Stimulated activated CD4-positive, alpha-beta T cell treated with anti-CD3 and anti-CD28 coated beads, Interleukin-4, amount 100 ng/mL, for 4 hours (primary cell): ENCODE data around the gene STT3B.
A peak's percentile ranks its signal among the peaks of the same experiment; 100 is the strongest.
"Not testable (repeated sequence)": the region's sequence is repeated elsewhere in the genome, so short reads cannot be mapped to it uniquely, and the experiment has no call there.

Source experiments
- DNase-seq, 2 experiments: peaks; one replicate each; pipeline ENCODE4 v3.0.0-alpha.2; 2020

STT3B gene

DNA sequence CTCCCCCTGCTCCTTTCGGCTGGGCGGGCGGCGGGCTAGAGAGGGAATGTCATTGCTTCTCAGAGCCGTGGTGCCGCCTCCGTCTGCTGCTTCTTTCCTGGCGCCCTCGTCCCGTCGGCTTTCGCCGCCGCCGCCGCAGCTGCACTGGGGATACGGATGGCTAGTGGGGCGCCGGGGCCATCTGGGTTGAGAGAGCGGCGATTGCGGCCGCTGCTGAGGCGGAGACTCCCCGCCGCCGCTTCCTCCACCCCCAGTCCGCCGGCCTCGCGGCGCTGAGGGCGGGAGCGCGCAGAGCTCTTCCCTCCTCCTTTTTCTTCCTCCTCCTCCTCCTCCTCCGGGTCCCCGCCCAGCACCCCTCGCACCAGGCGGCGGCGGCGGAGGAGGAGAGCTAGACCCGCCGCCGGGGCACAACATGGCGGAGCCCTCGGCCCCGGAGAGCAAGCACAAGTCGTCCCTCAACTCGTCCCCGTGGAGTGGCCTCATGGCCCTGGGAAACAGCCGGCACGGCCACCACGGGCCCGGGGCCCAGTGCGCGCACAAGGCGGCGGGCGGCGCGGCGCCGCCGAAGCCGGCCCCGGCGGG, at the start of gene STT3B:
TSS of gene STT3B (plus strand) at position 339 of the 582 bp plus-strand sequence. CDS start at position 413, 74 bp downstream.
- peak; percentile 79 to 86 for DNase-seq

- no peak for DNase-seq
These were observed 48.9 kb upstream of the STT3B start for GRCh38 chr3:31483776-31484175.

GRCh38 chr3:31485196-31485595, 47.5 kb upstream of the STT3B start:
- no peak for DNase-seq

DNA sequence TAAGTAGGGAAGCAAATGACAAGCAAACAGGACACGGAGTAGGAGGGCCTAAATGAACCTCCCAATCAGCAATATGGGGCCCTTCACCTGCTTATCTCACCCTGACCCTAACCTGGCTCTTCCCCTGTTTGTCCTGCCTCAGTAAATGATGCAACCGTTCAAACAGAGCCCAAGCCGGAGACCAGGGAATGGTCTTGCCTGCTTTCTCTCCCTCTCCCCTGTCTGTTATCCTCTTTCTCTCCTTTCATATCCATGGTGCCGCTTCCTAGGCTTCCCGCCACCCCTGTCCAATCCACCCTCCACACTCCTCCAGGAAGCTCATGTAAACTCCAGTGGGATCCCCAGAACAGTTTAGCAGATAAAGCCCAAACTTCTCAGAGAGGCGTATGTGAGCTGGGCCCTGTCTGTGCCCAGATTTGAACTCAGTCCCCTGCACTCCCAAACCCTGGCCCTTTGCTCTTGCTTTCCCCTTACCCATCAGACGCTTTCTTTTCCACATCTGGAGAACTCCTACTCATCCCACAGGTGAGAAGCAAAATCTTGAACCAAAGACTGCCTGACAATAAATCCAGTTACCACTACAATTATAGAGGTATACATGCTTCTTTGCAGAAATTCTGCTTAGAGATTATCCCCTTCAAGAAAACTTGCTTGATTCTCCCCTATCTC, 45.7 kb upstream of the STT3B start:
- DNase-seq: no peak

DNA sequence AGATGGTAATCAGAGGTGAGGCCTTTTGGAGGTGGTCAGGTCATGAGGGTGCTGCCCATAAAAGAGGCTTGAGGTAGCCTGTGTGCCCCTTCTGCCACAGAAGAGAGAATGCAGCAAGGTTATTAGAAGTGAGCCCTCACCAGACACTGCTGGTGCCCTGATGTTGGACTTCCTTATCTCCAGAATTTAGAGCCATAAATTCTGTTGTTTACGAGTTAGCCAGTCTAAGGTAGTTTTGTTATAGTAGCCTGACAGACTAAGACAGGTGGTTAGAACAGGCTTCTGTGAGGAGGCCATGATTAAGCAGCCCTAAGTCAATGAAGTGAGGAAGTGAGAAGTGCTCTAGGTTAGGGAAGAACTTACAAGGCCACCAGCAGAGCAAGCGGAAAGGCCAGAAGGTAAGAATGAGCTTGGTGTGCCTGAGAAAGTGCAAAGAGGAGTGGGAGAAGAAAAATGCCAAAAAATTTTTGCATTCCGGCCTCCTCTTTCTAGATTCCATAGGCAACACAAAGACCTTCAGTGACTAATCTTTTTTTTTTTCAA, 44.2 kb upstream of the STT3B start:
- no peak for DNase-seq

DNA sequence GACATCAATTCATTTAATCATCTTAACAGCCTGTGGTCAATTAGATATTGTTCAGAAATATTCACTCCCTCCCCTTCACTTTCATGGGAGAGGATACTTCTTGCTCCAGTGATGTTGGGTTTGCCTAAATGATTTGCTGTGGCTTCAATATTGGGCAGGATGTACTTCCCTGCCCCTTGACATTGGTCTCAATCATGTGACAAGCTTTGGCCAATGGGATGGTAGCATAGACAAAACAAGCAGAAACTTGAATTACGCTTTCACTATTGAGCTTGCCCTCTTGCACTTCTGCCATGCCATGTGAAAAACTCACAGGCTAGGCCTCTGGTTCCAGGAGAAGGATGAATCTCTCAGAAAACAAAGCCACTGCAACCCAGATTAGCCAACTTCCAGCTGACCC, 42.2 kb upstream of the STT3B start:
- no peak for DNase-seq

DNA sequence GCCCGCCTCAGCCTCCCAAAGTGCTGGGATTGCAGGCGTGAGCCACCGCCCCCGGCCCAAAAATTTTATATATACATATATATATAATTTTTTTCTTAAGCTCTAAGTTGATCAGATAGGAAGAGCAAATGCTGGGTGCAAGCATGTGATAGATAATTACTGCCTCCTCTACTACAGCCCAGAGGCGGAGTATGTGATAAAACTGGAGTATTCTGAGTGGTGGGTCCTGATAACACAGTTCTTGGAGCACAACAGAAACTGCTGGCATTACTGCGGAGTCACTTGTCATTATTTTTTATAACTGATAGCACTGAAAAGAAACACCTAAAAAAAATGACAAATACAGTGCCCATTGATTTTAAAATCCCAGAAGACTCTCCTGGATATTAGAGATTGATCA, 41.1 kb upstream of the STT3B start:
- no peak for DNase-seq

- no peak for DNase-seq
These were observed 39.6 kb upstream of the STT3B start for GRCh38 chr3:31493149-31493548.

DNA sequence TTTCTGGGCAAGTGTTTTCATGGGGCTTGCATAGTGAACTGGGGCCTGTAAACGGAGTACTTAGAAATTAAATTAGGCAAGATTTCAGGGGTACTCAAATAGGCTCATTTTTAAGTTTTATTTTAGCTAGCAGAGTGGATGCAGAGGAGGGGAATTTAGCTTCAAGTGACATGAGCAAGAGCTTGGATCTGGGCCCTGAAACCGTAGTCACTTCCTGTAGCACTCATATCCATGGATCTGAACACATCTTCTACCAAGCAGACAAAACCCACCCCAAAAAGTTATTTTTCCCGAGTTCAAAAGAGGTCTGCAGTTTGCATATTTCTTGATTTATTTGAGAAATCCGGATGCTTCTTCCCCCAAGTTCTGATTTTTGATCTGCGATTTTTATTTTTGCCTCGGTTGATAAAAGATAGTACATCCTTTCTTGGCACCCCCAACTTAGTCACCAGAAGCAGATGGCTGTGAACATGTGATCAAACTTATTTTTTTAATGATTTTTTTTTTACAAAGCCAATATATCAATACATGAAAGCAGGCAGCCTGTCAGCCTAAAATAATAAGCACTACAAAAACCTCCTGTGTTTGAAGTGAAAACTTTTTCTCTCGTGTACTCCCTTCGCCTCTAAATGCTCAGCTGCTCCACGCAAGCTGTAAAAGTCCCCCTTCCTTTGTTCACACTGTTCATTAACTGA, 36.6 kb upstream of the STT3B start:
- no peak for DNase-seq

DNA sequence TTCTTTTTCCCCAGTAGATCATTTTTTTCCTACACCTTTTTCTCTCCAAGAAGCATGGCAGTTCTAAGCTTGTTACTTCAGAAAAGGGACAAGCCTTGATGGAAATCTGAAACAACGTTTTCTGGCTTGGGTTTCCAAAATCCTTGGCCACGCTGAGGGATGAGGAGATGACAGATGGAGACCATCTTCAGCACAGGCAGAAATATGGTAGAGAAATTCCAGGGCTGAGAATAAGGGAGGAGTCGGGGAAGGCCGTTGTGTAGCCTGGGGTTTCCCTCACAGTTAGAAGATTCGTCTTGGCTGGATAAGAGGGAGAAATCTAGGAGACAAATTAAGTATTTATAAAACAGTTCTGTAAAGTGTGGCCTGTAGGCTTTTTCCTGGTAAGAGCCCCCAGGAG, 33.9 kb upstream of the STT3B start:
- no peak for DNase-seq

DNA sequence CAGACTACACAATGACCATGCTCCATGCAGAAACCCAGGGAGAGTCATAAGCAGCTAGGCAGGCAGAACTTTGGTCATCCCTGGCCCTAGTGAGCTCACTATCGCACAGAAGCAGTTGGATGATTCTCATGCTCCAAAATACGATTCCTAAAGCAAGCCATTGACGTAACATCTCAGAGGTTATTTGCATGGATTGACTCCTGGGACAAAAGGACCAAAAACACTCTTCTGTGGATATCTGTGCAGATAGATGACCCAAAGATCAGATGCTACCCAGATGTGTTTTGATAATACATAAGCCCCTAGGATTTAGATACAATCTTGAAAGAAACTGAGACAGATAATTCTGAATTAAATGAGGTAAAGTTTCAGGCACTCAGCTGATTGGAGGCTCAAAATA, 33.4 kb upstream of the STT3B start:
- no peak for DNase-seq

DNA sequence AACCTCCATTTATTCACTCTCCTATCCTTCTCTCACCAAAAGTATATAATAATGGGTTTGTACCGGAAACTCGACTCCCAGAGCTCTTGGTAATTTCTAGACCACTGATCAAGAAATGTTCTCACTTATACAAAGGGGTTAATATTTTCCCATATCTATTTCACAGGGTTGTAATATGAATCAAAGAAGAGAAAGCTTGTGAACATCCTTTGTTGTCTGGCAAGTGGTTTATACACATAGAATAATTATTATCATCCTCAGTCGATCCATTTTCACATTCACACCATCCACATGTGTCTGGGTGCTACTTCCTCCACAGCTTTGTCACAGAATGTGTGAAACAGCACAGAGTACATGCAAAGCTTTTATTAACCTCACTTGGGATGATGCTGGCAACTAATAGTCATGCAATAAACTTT, 29.9 kb upstream of the STT3B start:
- no peak for DNase-seq

DNA sequence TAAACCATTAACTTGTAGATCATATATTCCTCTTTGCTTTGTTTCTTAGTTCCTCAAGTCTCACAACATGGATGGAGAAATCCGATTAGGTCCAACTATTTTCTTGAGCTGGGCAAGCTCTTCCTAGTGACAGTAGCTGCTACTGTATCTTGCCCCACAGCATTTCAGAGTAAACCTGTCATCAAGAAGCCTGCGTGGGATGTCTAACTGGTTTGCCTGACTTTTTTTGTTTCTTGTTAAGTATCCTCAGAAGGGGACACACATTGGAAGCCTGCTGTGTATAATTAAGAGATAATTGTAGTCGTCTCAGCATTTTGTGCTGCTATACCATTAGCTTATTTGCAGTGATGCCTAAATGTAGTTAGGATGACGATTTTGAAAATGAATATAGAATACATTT, 29.3 kb upstream of the STT3B start:
- no peak for DNase-seq

DNA sequence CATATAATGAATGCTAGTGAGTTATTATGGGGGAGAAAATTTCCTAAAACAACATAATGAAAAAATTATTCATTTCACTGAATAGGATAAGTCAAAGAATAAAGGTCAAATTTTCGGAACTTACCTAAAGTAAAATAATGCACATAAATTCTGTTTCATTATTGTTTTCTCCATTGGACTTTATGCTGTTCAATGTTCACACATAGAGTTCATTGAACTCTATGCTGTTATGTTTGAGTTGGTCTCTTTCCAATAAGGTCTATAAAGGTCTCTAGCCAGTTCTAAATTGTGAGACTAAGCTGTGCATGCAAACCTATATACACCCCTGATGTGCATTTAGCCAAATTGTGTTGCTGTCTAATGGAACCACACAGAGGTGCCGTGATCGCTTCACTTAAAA, 28.5 kb upstream of the STT3B start:
- DNase-seq: no peak

DNA sequence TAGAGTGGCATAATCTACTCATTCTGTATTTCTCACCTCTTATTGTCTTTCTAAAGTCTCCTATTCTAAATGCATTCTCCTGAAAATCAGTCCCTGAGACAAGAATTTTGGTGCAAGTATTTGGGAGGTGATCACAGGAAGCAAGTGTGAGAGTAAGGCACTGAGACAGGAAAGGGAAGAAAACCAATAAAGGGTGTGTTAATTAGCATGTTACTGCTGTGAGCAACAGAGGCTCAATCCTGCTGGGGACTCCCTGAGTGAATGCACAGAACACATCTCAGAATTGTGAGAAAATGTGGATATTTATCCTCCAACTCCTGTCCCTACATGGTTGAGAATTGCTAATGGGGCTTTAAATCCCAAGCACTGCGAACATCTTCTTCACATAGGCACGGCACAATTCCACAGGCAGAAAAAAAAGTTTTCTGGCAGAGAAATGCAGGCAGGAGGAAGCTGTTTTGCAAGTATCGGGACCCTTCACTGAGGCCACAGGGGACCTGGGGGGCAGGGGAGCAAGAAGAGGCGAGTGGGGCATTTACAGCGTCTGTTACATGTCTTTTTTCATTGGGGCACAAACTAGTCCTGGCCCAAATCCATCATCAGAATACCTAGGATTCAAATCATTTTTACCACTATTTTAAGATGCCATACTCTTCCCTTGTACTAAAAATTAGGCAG, 27.2 kb upstream of the STT3B start:
- DNase-seq: no peak

DNA sequence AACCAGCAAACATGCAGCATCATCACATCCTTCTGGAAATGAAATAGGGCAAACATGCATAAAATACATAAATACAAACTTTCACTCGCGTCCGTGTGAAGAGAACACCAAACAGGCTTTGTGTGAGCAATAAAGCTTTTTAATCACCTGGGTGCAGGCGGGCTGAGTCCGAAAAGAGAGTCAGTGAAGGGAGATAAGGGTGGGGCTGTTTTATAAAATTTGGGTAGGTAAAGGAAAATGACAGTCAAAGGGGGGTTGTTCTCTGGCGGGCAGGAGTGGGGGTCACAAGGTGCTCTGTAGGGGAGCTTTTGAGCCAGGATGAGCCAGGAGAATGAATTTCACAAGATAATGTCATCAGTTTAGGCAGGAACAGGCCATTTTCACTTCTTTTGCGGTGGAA, 26.2 kb upstream of the STT3B start:
- DNase-seq: not testable (repeated sequence)

DNA sequence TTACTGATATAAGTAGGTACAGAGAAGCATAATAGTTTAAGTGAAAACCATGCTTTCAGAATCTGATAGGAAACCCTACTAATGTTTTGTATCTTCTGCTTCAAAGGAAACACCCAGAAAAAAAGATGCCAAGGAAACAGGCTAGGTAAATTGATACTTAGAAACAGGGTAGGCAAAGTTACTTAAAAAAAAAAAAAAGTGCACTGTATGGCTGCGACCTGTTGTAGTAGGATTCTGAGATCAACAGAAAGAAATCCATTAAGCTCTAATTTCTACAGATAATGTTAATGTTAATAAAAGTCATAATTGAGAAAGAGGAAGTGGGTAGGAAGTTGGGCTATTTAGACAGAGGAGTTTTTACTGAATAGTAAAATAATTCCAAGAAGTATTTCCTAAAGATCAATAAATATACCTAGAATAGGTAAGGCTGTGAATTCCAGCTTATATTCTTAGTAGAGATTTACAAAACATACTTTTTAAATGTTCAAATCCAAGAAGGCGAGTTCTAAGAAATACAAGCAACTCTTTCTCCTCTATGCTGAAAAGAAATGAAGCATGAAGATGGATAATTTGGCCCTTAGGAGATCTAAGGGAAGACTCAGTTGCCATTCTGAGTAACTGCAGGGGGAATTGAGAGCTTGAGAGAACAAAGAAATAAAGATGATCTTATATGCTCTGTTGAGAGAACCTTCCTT, 24.1 kb upstream of the STT3B start:
- DNase-seq: no peak

- DNase-seq: no peak
These were observed 23.5 kb upstream of the STT3B start for GRCh38 chr3:31509147-31509728.

DNA sequence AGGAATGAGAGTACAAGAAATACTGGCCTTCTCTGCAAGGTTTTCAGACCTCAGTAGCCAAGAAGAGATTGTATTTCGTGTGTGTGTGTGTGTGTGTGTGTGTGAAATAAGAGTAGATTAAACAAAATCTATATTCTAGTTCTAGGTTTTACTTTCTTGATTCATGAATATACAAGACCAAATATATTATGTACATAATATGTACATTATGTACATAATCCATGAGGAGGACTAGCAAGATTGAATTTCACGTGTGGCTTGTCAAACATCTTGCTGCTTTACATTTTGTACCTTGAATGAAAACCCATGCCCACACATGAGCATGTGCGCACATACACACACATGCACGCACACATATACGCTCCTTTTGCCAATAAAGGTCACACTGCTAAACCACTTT, 18.2 kb upstream of the STT3B start:
- no peak for DNase-seq

DNA sequence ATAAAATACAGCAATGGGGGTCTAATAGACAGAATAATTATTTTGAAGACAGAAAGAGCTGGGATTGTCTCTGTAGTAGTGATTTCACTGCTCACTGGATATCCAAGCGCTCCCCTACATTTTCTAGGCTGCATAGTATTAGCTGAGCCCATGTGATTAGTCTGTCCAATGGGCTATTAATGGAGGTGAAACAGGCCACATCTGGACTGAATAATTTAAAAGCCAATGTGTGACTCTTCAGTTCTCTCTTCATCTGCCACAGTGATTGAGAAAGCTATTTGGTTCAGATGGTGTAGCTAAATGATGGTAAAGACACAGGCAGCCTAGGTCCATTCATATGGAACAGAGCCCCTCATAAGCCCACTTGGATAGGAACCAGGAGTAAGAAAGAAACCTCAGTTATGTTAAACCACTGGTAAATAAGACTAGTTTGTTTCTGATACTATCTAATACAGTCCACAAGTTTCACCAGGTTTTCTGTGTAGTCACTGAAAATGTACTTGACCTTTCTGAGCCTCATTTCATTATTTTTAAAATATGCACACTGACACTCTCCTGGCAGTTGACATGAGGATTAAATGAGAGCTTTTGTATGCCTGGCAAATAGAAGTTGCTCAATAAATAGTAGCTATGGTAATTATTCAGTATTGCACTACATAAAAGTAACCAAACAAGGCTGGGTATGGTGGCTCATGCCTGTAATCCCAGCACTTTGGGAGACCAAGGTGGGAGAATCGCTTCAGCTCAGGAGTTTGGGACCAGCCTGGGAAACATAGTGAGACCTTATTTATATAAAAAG, 17.0 kb upstream of the STT3B start:
- DNase-seq: no peak

DNA sequence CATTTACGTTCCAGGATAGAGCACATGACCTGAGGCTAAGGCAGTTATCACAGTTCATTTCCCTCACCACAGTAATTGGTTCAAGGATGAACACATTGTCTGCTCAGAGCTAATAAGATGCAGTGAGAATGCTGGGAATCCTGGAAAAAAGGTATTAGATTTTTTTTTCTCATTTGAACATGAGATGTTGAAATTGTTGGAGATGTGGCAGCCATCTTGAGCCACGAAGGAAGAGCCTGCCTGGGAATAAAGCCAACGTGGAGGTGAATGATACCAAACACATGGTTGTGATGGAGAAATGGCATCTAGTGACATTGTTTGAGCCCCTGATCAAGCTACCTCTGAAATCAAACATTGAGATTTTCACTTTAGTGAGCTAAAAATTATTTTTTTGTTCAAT, 16.0 kb upstream of the STT3B start:
- no peak for DNase-seq

GRCh38 chr3:31521468-31521867, 11.3 kb upstream of the STT3B start:
- DNase-seq: no peak
